Epithelial cell of prostate (primary cell): Measurements from ENCODE around the gene PTGS1.

Experiments
- DNase-seq: peaks from one replicate; pipeline ENCODE4 v3.0.0-alpha.2; 2011; ENCODE audit warnings: low read depth, low spot score
- H3K27ac ChIP-seq: fragments of 450-650 bp; 2 replicates; pipeline ENCODE4 v1.5.1; 2017; ENCODE audit warnings: mild to moderate bottlenecking

The PTGS1 gene

GRCh38 chr9:122371846-122372245 lies 1.0 kb downstream of the PTGS1 start:
- DNase-seq: no peak
- H3K27ac ChIP-seq: no peak overlapping the region

GRCh38 chr9:122372856-122373845 lies 2.3 kb downstream of the PTGS1 start:
- H3K27ac ChIP-seq: no peak overlapping the region
- DNase-seq: no peak

- H3K27ac ChIP-seq: no peak overlapping the region
- DNase-seq: no peak
Observed at GRCh38 chr9:122374885-122375420, 4.1 kb downstream of the PTGS1 start.

GRCh38 chr9:122376796-122377195 lies 6.0 kb downstream of the PTGS1 start:
- no peak for DNase-seq
- no peak overlapping the region for H3K27ac ChIP-seq

- H3K27ac ChIP-seq: no peak overlapping the region
Observed at GRCh38 chr9:122377241-122378164, 6.7 kb downstream of the PTGS1 start.

GRCh38 chr9:122378236-122378635 lies 7.4 kb downstream of the PTGS1 start:
- no peak for DNase-seq
- H3K27ac ChIP-seq: no peak overlapping the region

More at GRCh38 chr9:122377241-122378164, 6.7 kb downstream of the PTGS1 start:
- DNase-seq: no peak

GRCh38 chr9:122379340-122379739 lies 8.5 kb downstream of the PTGS1 start:
- DNase-seq: no peak
- H3K27ac ChIP-seq: no peak overlapping the region

GRCh38 chr9:122380293-122380692 lies 9.5 kb downstream of the PTGS1 start:
- H3K27ac ChIP-seq: no peak overlapping the region
- no peak for DNase-seq

GRCh38 chr9:122381206-122381950 lies 10.6 kb downstream of the PTGS1 start:
- no peak for DNase-seq
- H3K27ac ChIP-seq: no peak overlapping the region

GRCh38 chr9:122382901-122383850 lies 12.4 kb downstream of the PTGS1 start:
- peak overlapping the region; percentile 63 for H3K27ac ChIP-seq
- no peak for DNase-seq

- DNase-seq: peak; percentile 27
- peak overlapping the region; percentile 63 for H3K27ac ChIP-seq
Observed at GRCh38 chr9:122383992-122384461, 13.2 kb downstream of the PTGS1 start.

- H3K27ac ChIP-seq: no peak overlapping the region
- DNase-seq: no peak
Observed at GRCh38 chr9:122386311-122386872, 15.6 kb downstream of the PTGS1 start.

GRCh38 chr9:122387536-122387935 lies 16.7 kb downstream of the PTGS1 start:
- no peak for DNase-seq
- no peak overlapping the region for H3K27ac ChIP-seq

- DNase-seq: no peak
- H3K27ac ChIP-seq: no peak overlapping the region
Observed at GRCh38 chr9:122389195-122389594, 18.4 kb downstream of the PTGS1 start.

- no peak overlapping the region for H3K27ac ChIP-seq
- DNase-seq: peak; percentile 34
Observed at GRCh38 chr9:122389799-122390481, 19.1 kb downstream of the PTGS1 start.

- no peak overlapping the region for H3K27ac ChIP-seq
- no peak for DNase-seq
Observed at GRCh38 chr9:122392284-122392683, 21.5 kb downstream of the PTGS1 start.

- no peak for DNase-seq
- no peak overlapping the region for H3K27ac ChIP-seq
Observed at GRCh38 chr9:122392714-122393113, 21.9 kb downstream of the PTGS1 start.
